ENCODE results near the gene RHO.

Gene RHO

DNA sequence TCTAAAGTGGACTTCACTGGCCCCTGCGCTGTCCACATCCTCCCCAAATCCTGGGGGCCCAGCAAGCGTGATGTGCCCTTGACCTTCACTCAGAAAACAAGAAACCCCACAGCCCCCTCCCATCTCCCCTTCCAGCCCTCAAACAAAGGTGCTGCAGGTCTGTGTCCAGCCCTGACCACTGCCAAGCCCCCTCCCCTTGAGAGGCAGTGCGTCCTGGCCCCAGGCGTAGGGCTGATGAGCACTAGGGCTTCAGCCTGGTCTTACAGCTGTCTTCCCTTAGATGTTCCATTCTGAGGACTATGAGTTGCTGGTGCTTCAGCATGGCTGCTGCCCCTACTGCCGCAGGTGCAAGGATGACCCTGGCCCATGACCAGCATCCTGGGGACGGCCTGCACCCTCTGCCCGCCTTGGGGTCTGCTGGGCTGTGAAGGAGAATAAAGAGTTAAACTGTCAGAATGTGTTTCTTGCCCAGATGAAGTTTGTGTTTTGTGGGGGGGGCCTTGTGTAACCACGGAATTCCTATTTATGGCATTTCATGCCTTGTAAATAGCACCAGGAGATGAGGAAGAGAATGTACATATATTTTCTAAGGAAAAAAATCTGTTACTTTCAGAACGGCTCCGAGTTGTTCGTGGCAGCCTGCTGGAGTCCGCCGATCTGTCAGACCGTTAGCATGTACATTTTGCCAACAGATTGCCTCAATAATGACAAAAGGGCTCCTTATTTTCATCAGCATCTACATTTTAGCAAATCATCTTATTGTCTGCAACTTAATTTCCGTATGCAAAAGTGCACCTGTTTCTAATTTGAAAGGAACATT is 8.3 kb upstream of the RHO start:
- Histone ChIP-seq H3K36me3 (ENCODE audit: insufficient read depth, low read length) (no peaks in the 10 kb centered on the region), H2AFZ (ENCODE audit: low read length, unreplicated experiment) (no peak overlapping the region), H3K27me3 (ENCODE audit: insufficient read depth, low read length) (no peaks in the 10 kb centered on the region), H3K4me3 (ENCODE audit: low read depth, low read length) (no peak overlapping the region), H3K4me1 (ENCODE audit: control insufficient read depth, insufficient read depth, low read length, unreplicated experiment) (no peaks in the 10 kb centered on the region), H3K79me2 (ENCODE audit: control insufficient read depth, insufficient read depth, low read length, unreplicated experiment) (no peaks in the 10 kb centered on the region), H3K27ac (ENCODE audit: low read depth, low read length) (no peak overlapping the region)

DNA sequence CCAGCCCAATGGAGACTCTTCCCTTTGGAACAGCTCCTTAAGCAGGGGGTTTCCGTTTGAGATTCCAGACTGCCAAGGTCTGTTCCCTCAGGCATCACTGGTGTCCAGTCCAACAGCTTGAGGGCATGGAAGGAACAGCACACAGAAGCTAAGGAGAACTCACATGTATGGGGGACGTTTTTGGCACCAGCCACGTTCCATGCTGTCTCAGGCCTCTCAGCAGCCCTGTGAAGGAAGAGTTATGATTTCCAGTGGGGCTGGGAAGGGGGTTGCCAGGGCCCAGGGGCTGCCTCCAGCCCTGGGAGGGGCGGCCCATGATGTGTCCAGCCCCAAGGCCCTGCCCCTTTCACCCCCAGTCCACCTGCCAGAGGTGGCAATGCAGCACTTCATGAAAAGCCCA is 7.5 kb upstream of the RHO start:
- no peaks in the 10 kb centered on the region for H3K79me2 ChIP-seq (ENCODE audit: control insufficient read depth, insufficient read depth, low read length, unreplicated experiment)
- no peaks in the 10 kb centered on the region for H3K27me3 ChIP-seq (ENCODE audit: insufficient read depth, low read length)
- no peak overlapping the region for H3K27ac ChIP-seq (ENCODE audit: low read depth, low read length)
- no peak overlapping the region for H3K4me3 ChIP-seq (ENCODE audit: low read depth, low read length)
- H2AFZ ChIP-seq (ENCODE audit: low read length, unreplicated experiment), result no peak overlapping the region
- no peaks in the 10 kb centered on the region for H3K4me1 ChIP-seq (ENCODE audit: control insufficient read depth, insufficient read depth, low read length, unreplicated experiment)
- no peaks in the 10 kb centered on the region for H3K36me3 ChIP-seq (ENCODE audit: insufficient read depth, low read length)

DNA sequence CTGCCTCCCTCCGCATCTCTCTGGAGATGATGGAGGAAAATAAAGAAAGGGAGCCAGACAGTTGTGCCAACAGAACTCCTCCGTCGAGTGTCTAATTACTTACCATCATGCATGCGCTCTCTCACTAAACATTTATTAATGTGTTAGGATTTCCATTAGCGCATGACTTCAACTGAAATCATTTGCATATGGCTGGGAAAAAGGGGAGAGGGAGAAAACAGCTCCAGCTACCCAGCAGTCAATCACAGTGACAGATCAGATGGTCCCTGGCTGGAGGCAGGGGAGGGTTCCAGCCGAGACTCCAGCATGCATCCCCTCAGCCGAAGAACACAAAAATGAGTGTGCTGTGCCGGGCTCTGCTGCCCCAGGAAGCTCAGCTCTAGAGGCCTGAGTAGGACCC is 6.8 kb upstream of the RHO start:
- Histone ChIP-seq H3K4me3 (ENCODE audit: low read depth, low read length) (no peak overlapping the region), H3K27ac (ENCODE audit: low read depth, low read length) (no peak overlapping the region), H3K79me2 (ENCODE audit: control insufficient read depth, insufficient read depth, low read length, unreplicated experiment) (no peaks in the 10 kb centered on the region), H3K27me3 (ENCODE audit: insufficient read depth, low read length) (no peaks in the 10 kb centered on the region), H2AFZ (ENCODE audit: low read length, unreplicated experiment) (no peak overlapping the region), H3K4me1 (ENCODE audit: control insufficient read depth, insufficient read depth, low read length, unreplicated experiment) (no peaks in the 10 kb centered on the region), H3K36me3 (ENCODE audit: insufficient read depth, low read length) (no peaks in the 10 kb centered on the region)

DNA sequence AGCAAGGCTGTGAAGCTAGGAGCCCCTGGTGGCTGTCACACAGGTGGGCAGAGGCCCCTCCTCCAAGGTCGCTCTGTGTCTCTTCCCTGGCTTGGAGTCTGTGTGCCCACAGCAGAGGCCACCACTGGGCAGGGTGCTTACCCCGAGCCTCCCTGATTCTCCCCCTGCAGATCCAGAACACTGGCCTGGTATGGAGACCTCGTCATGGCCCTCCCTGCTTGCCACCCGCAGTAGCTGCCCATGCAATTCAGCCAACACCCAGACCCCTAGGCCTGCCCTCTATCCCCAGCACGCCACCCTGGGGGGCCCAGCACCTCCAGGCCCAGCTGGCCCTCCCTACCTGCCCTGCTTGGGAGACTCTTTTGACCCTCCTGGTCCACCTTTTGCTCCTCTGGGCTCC is 5.5 kb upstream of the RHO start:
- H2AFZ ChIP-seq (ENCODE audit: low read length, unreplicated experiment), result no peak overlapping the region
- H3K27me3 ChIP-seq (ENCODE audit: insufficient read depth, low read length), result no peaks in the 10 kb centered on the region
- no peaks in the 10 kb centered on the region for H3K36me3 ChIP-seq (ENCODE audit: insufficient read depth, low read length)
- no peak overlapping the region for H3K27ac ChIP-seq (ENCODE audit: low read depth, low read length)
- H3K4me1 ChIP-seq (ENCODE audit: control insufficient read depth, insufficient read depth, low read length, unreplicated experiment), result no peaks in the 10 kb centered on the region
- H3K4me3 ChIP-seq (ENCODE audit: low read depth, low read length), result no peak overlapping the region
- H3K79me2 ChIP-seq (ENCODE audit: control insufficient read depth, insufficient read depth, low read length, unreplicated experiment), result no peaks in the 10 kb centered on the region

DNA sequence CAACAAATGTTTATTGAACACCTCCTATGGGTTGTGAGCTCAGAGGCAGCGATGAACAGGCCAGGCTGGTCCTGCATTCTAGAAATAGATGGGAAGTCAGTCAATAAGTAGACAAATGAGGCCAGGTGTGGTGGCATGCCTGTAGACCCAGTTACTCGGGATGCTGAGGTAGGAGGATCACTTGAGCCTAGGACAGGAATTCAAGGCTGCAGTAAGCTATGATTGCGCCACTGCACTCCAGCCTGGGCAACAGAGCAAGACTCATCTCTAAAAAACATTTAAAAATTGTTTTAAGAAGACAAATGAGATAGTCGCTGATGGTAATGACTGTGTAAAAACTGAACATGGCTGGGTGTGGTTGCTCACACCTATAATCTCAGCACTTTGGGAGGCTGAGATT is 4.4 kb upstream of the RHO start:
- no peaks in the 10 kb centered on the region for H3K4me1 ChIP-seq (ENCODE audit: control insufficient read depth, insufficient read depth, low read length, unreplicated experiment)
- no peak overlapping the region for H3K27ac ChIP-seq (ENCODE audit: low read depth, low read length)
- no peaks in the 10 kb centered on the region for H3K27me3 ChIP-seq (ENCODE audit: insufficient read depth, low read length)
- no peak overlapping the region for H2AFZ ChIP-seq (ENCODE audit: low read length, unreplicated experiment)
- H3K79me2 ChIP-seq (ENCODE audit: control insufficient read depth, insufficient read depth, low read length, unreplicated experiment), result no peaks in the 10 kb centered on the region
- no peaks in the 10 kb centered on the region for H3K36me3 ChIP-seq (ENCODE audit: insufficient read depth, low read length)
- no peak overlapping the region for H3K4me3 ChIP-seq (ENCODE audit: low read depth, low read length)

DNA sequence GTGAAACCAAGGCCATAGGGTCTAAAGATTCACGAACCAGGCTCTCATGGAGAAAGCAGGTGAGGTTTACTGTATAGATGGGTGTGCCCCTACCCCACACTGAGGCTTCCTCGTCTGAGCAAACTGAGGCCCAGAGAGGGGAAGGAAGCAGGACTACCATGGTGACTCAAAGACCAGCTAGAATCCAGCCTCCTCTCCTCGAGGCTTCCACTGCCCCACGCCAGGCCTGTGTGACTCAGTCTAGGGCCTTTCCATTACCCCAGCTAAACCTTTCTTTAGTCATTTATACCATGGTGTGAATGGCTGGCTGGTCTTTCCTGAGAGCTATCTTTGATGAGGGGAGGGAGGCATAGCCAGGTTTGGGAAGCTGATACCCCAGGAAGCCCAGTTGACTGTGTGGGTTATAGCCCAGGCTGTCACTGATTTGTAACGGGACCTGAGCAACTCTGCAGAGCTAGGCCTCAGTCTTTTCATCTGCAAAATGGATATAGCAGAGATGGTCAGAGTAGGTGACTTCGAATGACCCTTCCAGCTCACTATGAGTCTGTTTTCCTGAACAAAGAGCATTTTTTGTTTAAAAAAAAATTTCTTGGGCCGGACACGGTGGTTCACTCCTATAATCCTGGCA is 3.0 kb upstream of the RHO start:
- no peak overlapping the region for H3K4me3 ChIP-seq (ENCODE audit: low read depth, low read length)
- no peak overlapping the region for H3K27ac ChIP-seq (ENCODE audit: low read depth, low read length)
- H3K4me1 ChIP-seq (ENCODE audit: control insufficient read depth, insufficient read depth, low read length, unreplicated experiment), result peaks cover 4% of the 10 kb centered on the region
- no peaks in the 10 kb centered on the region for H3K36me3 ChIP-seq (ENCODE audit: insufficient read depth, low read length)
- no peaks in the 10 kb centered on the region for H3K79me2 ChIP-seq (ENCODE audit: control insufficient read depth, insufficient read depth, low read length, unreplicated experiment)
- H3K27me3 ChIP-seq (ENCODE audit: insufficient read depth, low read length), result no peaks in the 10 kb centered on the region
- H2AFZ ChIP-seq (ENCODE audit: low read length, unreplicated experiment), result no peak overlapping the region

DNA sequence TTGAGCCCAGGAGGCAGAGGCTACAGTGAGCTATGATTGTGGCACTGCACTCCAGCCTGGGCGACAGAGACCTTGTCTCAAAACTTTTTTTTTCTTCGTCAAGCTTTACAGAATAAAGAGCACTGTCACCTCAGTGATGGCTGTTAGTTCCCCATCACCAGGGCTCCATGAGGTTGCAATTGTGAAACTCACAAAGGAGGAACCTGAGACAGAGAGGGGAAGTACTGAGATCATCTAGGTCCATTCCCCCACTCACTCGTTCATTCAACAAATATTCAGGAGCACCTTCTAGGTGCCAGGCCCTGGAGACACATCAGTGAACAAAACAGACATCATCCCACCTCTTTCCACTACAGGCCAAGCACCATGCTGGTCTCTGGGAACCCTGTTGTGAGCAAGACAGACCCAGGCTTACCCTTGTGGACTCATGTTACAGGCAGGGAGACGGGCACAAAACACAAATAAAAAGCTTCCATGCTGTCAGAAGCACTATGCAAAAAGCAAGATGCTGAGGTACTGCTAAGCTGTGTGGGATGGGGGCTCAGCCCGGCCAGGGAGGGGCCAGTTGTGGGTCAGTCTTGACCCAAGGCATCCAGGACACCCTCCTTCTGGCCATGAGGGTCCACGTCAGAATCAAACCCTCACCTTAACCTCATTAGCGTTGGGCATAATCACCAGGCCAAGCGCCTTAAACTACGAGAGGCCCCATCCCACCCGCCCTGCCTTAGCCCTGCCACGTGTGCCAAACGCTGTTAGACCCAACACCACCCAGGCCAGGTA is 2.1 kb upstream of the RHO start:
- H3K36me3 ChIP-seq (ENCODE audit: insufficient read depth, low read length), result no peaks in the 10 kb centered on the region
- no peak overlapping the region for H3K27ac ChIP-seq (ENCODE audit: low read depth, low read length)
- no peaks in the 10 kb centered on the region for H3K79me2 ChIP-seq (ENCODE audit: control insufficient read depth, insufficient read depth, low read length, unreplicated experiment)
- peaks cover 4% of the 10 kb centered on the region for H3K4me1 ChIP-seq (ENCODE audit: control insufficient read depth, insufficient read depth, low read length, unreplicated experiment)
- H3K4me3 ChIP-seq (ENCODE audit: low read depth, low read length), result no peak overlapping the region
- H3K27me3 ChIP-seq (ENCODE audit: insufficient read depth, low read length), result no peaks in the 10 kb centered on the region
- no peak overlapping the region for H2AFZ ChIP-seq (ENCODE audit: low read length, unreplicated experiment)

DNA sequence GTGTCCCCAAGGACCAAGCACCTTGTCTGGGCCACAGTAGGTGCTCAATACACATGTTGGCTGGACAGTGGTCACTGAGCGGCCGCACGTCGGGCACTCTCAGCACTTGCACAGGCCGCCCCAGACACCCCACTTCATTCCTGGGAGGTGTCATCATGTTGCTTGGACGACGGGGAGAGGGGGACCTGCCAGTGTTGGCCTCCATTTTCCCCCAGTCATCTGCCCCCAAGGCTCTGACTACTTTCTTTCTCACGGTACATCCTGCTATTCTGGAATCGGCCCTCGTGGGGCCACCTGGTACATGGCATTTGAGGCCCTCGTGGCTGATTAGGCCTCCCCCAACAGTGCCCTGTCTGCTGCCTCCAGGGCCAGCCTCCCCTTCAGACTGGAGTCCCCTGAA is 1.2 kb upstream of the RHO start:
- H3K36me3 ChIP-seq (ENCODE audit: insufficient read depth, low read length), result no peaks in the 10 kb centered on the region
- peaks cover 4% of the 10 kb centered on the region for H3K4me1 ChIP-seq (ENCODE audit: control insufficient read depth, insufficient read depth, low read length, unreplicated experiment)
- no peaks in the 10 kb centered on the region for H3K79me2 ChIP-seq (ENCODE audit: control insufficient read depth, insufficient read depth, low read length, unreplicated experiment)
- no peak overlapping the region for H3K4me3 ChIP-seq (ENCODE audit: low read depth, low read length)
- no peak overlapping the region for H3K27ac ChIP-seq (ENCODE audit: low read depth, low read length)
- no peak overlapping the region for H2AFZ ChIP-seq (ENCODE audit: low read length, unreplicated experiment)
- no peaks in the 10 kb centered on the region for H3K27me3 ChIP-seq (ENCODE audit: insufficient read depth, low read length)

DNA sequence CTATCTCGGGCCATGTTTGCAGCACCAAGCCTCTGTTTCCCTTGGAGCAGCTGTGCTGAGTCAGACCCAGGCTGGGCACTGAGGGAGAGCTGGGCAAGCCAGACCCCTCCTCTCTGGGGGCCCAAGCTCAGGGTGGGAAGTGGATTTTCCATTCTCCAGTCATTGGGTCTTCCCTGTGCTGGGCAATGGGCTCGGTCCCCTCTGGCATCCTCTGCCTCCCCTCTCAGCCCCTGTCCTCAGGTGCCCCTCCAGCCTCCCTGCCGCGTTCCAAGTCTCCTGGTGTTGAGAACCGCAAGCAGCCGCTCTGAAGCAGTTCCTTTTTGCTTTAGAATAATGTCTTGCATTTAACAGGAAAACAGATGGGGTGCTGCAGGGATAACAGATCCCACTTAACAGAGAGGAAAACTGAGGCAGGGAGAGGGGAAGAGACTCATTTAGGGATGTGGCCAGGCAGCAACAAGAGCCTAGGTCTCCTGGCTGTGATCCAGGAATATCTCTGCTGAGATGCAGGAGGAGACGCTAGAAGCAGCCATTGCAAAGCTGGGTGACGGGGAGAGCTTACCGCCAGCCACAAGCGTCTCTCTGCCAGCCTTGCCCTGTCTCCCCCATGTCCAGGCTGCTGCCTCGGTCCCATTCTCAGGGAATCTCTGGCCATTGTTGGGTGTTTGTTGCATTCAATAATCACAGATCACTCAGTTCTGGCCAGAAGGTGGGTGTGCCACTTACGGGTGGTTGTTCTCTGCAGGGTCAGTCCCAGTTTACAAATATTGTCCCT is 1.2 kb downstream of the RHO start:
- H3K4me3 ChIP-seq (ENCODE audit: low read depth, low read length), result no peak overlapping the region
- no peaks in the 10 kb centered on the region for H3K36me3 ChIP-seq (ENCODE audit: insufficient read depth, low read length)
- H3K4me1 ChIP-seq (ENCODE audit: control insufficient read depth, insufficient read depth, low read length, unreplicated experiment), result peaks cover 4% of the 10 kb centered on the region
- no peak overlapping the region for H2AFZ ChIP-seq (ENCODE audit: low read length, unreplicated experiment)
- no peak overlapping the region for H3K27ac ChIP-seq (ENCODE audit: low read depth, low read length)
- no peaks in the 10 kb centered on the region for H3K27me3 ChIP-seq (ENCODE audit: insufficient read depth, low read length)
- H3K79me2 ChIP-seq (ENCODE audit: control insufficient read depth, insufficient read depth, low read length, unreplicated experiment), result no peaks in the 10 kb centered on the region

DNA sequence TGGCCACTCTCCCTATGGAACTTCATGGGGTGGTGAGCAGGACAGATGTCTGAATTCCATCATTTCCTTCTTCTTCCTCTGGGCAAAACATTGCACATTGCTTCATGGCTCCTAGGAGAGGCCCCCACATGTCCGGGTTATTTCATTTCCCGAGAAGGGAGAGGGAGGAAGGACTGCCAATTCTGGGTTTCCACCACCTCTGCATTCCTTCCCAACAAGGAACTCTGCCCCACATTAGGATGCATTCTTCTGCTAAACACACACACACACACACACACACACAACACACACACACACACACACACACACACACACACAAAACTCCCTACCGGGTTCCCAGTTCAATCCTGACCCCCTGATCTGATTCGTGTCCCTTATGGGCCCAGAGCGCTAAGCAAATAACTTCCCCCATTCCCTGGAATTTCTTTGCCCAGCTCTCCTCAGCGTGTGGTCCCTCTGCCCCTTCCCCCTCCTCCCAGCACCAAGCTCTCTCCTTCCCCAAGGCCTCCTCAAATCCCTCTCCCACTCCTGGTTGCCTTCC is 1.9 kb downstream of the RHO start:
- Histone ChIP-seq H3K4me3 (ENCODE audit: low read depth, low read length) (no peak overlapping the region), H3K4me1 (ENCODE audit: control insufficient read depth, insufficient read depth, low read length, unreplicated experiment) (peaks cover 4% of the 10 kb centered on the region), H3K36me3 (ENCODE audit: insufficient read depth, low read length) (no peaks in the 10 kb centered on the region), H3K79me2 (ENCODE audit: control insufficient read depth, insufficient read depth, low read length, unreplicated experiment) (no peaks in the 10 kb centered on the region), H3K27ac (ENCODE audit: low read depth, low read length) (no peak overlapping the region), H3K27me3 (ENCODE audit: insufficient read depth, low read length) (no peaks in the 10 kb centered on the region), H2AFZ (ENCODE audit: low read length, unreplicated experiment) (no peak overlapping the region)
